Common myeloid progenitor, CD34-positive (primary cell): ENCODE data around the gene PTPRN2.

Source experiments
- CTCF ChIA-PET: fragments of 350-600 bp; sonication (Branson Sonifier 250); formaldehyde crosslinking; loops from one replicate; lab custom pipeline; 2021; ENCODE audit warnings: antibody characterized with exemption; lab: Charles Lee
- POLR2A ChIA-PET: fragments of 350-600 bp; sonication (Branson Sonifier 250); formaldehyde crosslinking; loops from one replicate; lab custom pipeline; 2021; ENCODE audit warnings: antibody characterized with exemption; lab: Charles Lee
- DNase-seq, 3 donors: peaks; one replicate each; pipeline versions ENCODE4 v3.0.0 to v3.0.0-alpha.2; 2013
- H3K27ac ChIP-seq, 2 experiments: 1 replicate in 1 of 2; 2 replicates in 1 of 2; pipeline ENCODE4 v1.7.0; 2013; ENCODE audit warnings: inconsistent platforms in 2 of 2, low read length in 2 of 2, mild to moderate bottlenecking in 2 of 2, low read depth in 1 of 2, moderate library complexity in 1 of 2; ENCODE audit not compliant: severe bottlenecking in 2 of 2, insufficient read depth in 1 of 2, poor library complexity in 1 of 2
- H3K27me3 ChIP-seq, 5 experiments: replicated peaks in 2 of 5; 1 replicate in 3 of 5; 2 replicates in 2 of 5; pipeline versions ENCODE4 v1.6.1 to v1.7.0; 2013; ENCODE audit warnings: low read length in 4 of 5, mild to moderate bottlenecking in 2 of 5, moderate library complexity in 2 of 5, inconsistent platforms in 1 of 5; ENCODE audit not compliant: insufficient read depth in 5 of 5, control insufficient read depth in 4 of 5
- H3K36me3 ChIP-seq, 4 experiments: 1 replicate in 2 of 4; 2 replicates in 2 of 4; pipeline versions ENCODE4 v1.6.1 to v1.7.0; 2013; ENCODE audit warnings: low read length in 3 of 4, control low read depth in 1 of 4, mild to moderate bottlenecking in 1 of 4; ENCODE audit not compliant: control insufficient read depth in 4 of 4, insufficient read depth in 4 of 4
- H3K4me1 ChIP-seq, 4 experiments: 1 replicate in 3 of 4; 2 replicates in 1 of 4; pipeline versions ENCODE4 v1.6.1 to v1.7.1; 2013; ENCODE audit warnings: low read length in 3 of 4, mild to moderate bottlenecking in 3 of 4, control low read depth in 1 of 4, inconsistent platforms in 1 of 4, moderate library complexity in 1 of 4; ENCODE audit not compliant: control insufficient read depth in 4 of 4, insufficient read depth in 4 of 4; ENCODE audit errors: control extremely low read depth in 1 of 4
- H3K4me3 ChIP-seq, 7 experiments: 1 replicate in 4 of 7; 2 replicates in 3 of 7; pipeline versions ENCODE4 v1.5.1 to v1.7.0; 2013; ENCODE audit warnings: mild to moderate bottlenecking in 7 of 7, low read length in 6 of 7, moderate library complexity in 6 of 7, inconsistent platforms in 2 of 7, low read depth in 2 of 7, control low read depth in 1 of 7; ENCODE audit not compliant: insufficient read depth in 4 of 7, control insufficient read depth in 1 of 7; ENCODE audit errors: extremely low read depth in 1 of 7
- H3K9me3 ChIP-seq, 5 experiments: 1 replicate in 4 of 5; 2 replicates in 1 of 5; pipeline versions ENCODE4 v1.6.1 to v1.7.1; 2013; ENCODE audit warnings: low read length in 4 of 5, mild to moderate bottlenecking in 2 of 5, inconsistent platforms in 1 of 5, low read depth in 1 of 5, moderate library complexity in 1 of 5; ENCODE audit not compliant: control insufficient read depth in 4 of 5, insufficient read depth in 2 of 5; ENCODE audit errors: control extremely low read depth in 1 of 5
- WGBS: methylation state at CpG from one replicate; pipeline ENCODE4 v1.1.5; 2013; ENCODE audit not compliant: insufficient coverage; 5-methylcytosine and 5-hydroxymethylcytosine counted together

Gene PTPRN2

DNA sequence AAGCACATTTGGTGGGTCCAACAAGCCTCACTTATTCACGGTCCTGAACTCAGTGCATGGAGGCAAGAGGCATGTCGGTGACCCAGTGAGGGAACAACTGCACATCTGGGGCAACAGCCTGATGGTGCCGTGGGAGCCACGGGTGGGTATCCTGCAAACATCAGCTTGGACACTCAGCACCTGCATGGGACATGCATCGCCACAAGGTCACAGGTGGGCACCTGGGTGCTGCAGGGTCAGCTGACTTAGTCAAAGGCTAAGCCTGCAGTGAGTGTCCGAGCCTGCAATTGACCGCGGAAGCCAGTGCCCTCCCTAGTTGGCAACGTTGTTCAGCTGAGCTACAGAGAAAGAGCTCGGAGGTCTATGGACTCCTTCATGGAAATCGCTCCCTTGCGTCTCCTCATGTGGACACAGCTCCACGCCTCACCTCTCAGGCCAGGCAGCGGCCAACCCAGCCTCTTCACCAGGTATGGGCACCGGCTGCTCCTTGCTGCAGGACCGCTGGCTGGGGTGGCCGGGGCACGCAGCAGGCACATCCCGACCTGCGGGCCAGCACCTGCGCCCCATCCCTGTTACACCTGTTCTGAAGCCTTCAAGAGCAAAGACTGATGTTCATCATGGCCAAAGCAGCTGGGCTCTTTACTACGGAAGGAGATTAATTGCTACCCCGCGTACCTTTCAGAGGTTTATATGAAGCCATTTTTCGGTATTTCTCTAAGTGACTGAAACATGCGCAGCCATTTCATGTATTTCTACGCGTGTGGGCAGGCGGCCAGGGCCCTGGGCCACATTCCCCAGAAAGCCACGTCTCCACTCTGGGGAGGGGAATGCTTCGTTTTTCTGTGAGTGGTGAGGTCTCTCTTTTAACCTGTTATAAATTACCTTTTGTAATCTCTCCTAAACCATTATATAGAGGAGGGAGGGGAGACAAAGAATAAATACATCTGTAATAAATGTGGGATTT, 870.1 kb downstream of the PTPRN2 start:
- Histone ChIP-seq H3K27me3 (peaks cover 0 to 24% (median 4%) of the 10 kb centered on the region in 5 experiments), H3K4me3 (no peak overlapping the region), H3K27ac (no peak overlapping the region), H3K36me3 (no peaks in the 10 kb centered on the region), H3K4me1 (no peaks in the 10 kb centered on the region), H3K9me3 (no peaks in the 10 kb centered on the region)
- no peak for DNase-seq
- POLR2A ChIA-PET: no interaction called here
- WGBS: 97% methylated on average over 28 of the region's 31 CpGs
- CTCF ChIA-PET: no interaction called here

DNA sequence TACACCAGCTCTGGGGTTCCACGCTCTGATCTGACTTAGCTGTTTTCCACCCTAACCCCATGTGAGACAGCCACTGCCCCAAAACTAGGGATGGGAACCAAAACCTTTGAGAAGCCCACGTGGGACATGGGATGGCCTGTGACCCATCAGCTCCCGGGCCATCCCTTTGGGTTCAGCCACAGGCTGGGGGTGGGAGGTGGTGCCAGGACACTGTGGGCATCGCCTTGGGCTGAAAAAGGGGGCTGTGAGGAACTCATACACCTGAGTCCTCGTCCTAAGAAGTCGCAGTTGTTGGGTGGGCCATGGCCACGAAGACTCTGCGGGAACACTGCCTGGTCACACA, 871.7 kb downstream of the PTPRN2 start:
- Histone ChIP-seq H3K27ac (no peak overlapping the region), H3K36me3 (no peaks in the 10 kb centered on the region), H3K9me3 (no peaks in the 10 kb centered on the region), H3K4me3 (no peak overlapping the region), H3K27me3 (peaks cover 0 to 15% (median 4%) of the 10 kb centered on the region in 5 experiments), H3K4me1 (no peaks in the 10 kb centered on the region)
- no peak for DNase-seq
- POLR2A ChIA-PET: no interaction called here
- 86% methylated on average over 8 of the region's 8 CpGs for WGBS
- CTCF ChIA-PET: no interaction called here

DNA sequence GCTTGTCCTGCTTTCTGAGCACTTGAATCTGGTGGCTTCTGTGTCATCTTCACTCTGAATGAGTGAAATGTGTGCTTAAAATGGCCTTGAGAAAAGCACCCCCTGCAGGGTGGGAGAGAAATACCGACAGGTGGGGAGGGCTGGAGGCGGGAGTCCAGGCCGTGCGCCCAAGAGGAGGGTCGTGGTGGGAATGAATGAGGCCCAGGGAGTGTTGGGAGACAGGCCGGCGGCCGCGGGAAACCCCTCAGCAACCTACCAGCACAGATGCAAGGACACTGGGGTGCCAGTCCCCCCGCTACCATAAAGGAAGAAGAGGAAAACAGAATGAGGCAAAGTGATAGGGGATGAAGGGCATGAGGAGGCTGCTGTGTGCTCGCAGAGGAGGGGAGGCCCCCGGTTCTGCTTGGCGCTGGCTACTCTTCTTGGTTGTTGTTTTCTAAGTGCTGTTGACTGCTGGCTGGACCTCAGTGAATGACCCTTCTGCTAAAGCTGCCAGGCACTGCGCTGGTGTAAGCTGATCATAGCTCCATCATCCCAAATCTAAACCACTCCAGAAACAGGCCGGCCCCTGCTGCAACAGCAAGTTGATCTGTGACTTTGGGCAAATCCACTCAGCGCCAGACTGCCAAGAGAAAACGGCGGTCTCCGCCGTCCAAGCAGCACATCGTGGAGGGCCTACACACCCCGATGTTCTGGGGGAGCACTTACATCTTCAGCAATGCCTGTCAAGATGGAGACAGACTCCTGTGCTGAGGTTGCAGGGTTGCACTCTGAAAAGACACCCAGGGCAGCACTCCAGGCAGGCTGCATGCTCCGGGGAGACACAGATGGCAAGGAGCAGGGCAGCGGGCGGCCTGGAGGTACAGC, 872.3 kb downstream of the PTPRN2 start:
- Histone ChIP-seq H3K9me3 (no peaks in the 10 kb centered on the region), H3K4me3 (no peak overlapping the region), H3K27me3 (peaks cover 0 to 15% (median 4%) of the 10 kb centered on the region in 5 experiments), H3K36me3 (no peaks in the 10 kb centered on the region), H3K27ac (no peak overlapping the region), H3K4me1 (no peaks in the 10 kb centered on the region)
- no peak for DNase-seq
- 93% methylated on average over 17 of the region's 25 CpGs for WGBS
- CTCF ChIA-PET: no interaction called here
- POLR2A ChIA-PET: no interaction called here

DNA sequence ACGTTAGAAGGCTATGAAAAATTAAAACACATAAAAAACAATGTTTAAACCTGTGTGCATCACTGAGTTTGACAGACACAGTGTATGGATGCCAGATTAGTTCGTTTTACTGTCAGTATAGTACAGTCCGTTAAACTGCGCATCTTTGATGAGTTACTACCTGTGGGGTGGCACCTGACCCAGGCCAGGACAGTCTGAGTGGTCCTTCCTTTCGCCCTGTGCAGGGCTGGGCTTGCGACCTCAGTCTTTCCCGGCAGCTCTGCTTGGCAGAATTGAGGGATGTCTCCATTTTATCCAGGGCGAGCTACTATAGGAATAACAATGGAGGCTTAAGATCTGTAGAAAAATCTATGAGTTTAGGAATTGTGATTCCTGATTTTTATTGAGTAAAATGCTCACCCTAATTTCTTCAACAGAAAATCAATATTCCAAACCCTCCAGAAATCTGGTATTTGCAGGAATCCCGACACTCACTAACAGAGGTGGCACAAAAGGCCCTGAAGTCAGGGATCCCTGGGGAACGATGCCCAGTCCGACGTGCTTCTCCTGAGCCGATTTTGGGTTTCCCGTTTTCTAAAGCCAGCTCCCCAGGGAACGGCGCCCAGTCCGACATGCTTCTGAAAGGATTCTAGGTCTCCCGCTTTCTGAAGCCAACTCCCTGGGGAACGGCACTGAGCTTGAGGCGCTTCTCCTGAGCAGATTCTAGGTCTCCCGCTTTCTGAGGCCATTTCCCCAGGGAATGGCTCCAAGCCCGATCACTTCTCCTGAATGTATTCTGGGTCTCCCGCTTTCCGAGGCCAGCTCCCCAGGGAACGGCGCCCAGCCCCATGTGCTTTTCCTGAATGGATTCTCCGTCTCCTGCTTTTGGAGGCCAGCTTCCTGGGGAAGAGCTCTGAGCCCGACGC, 873.2 kb downstream of the PTPRN2 start:
- Histone ChIP-seq H3K36me3 (no peaks in the 10 kb centered on the region), H3K4me3 (no peak overlapping the region), H3K27ac (no peak overlapping the region), H3K4me1 (no peaks in the 10 kb centered on the region), H3K27me3 (peaks cover 0 to 18% (median 4%) of the 10 kb centered on the region in 5 experiments), H3K9me3 (no peaks in the 10 kb centered on the region)
- 95% methylated on average over 24 of the region's 29 CpGs for WGBS
- CTCF ChIA-PET: no interaction called here
- POLR2A ChIA-PET: no interaction called here
- DNase-seq: no peak

DNA sequence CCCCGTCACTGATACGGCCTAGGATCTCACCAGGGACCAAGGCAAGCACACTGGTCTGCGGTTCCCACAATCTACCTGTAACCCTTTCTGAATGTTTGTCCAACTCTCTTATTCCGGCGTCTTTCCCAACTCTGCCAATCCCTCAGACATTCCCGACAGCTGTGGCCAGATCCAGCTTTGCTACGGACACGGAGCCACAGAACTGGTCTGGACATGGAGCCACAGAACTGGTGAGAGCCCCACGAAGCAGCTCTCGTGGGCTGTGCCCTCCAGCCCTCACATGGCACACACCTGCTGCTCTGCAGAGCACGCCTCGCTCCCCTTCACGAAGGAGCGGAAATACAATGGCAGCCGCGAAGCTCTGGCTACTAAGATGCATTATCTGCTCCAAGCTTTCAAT, 874.0 kb downstream of the PTPRN2 start:
- Histone ChIP-seq H3K4me3 (no peak overlapping the region), H3K4me1 (no peaks in the 10 kb centered on the region), H3K27me3 (peaks cover 0 to 24% (median 4%) of the 10 kb centered on the region in 5 experiments), H3K9me3 (no peaks in the 10 kb centered on the region), H3K27ac (no peak overlapping the region), H3K36me3 (no peaks in the 10 kb centered on the region)
- CTCF ChIA-PET: no interaction called here
- 97% methylated on average over 12 of the region's 16 CpGs for WGBS
- POLR2A ChIA-PET: no interaction called here
- DNase-seq: no peak

DNA sequence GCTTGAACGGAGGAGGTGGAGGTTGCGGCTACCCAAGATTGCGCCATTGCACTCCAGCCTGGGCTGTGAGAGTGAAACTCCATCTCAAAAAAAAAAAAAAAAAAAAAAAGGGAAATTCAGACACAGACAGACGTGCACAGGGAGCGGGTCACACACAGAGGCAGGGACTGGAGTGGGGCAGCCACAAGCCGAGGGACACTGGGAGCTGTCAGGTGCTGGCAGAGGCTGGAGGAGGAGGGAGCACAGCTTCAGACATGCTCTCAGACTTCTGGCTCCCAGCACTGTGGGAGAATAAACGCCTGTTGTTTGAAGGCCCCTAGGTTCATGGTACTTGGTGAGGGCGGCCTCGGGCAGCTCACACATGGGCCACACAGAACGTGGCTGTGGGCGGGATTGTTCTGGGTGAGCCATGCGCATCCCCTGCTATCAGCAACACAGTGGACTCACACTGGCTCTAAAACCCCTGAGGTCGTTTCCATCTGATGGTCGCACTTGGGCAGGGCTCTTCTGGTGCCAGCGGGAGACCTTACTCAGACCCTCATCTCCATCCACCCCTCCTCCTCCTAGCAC, 874.9 kb downstream of the PTPRN2 start:
- 78% methylated on average over 13 of the region's 15 CpGs for WGBS
- ChIA-PET CTCF (no interaction called here), POLR2A (no interaction called here)
- Histone ChIP-seq H3K9me3 (no peaks in the 10 kb centered on the region), H3K27me3 (peaks cover 0 to 32% (median 4%) of the 10 kb centered on the region in 5 experiments), H3K4me3 (no peak overlapping the region), H3K27ac (no peak overlapping the region), H3K36me3 (no peaks in the 10 kb centered on the region), H3K4me1 (no peaks in the 10 kb centered on the region)
- no peak for DNase-seq
